HG03103 (cell line): ENCODE measurements around the gene CXCL14.

Experiments
- ATAC-seq: cut with Tn5 transposase; IDR thresholded peaks from one replicate; pipeline ENCODE4 v1.9.1; 2021; ENCODE audit warnings: low read depth; ENCODE audit not compliant: unreplicated experiment

CXCL14 gene

GRCh38 chr5:135578685-135579341 is at the start of gene CXCL14:
TSS of gene CXCL14 (minus strand) at chr5:135578991. CDS start at chr5:135578778, 213 bp downstream.
- ATAC-seq = no peak

- ATAC-seq = no peak
Measured at GRCh38 chr5:135626636-135627035, 47.8 kb upstream of the CXCL14 start.

DNA sequence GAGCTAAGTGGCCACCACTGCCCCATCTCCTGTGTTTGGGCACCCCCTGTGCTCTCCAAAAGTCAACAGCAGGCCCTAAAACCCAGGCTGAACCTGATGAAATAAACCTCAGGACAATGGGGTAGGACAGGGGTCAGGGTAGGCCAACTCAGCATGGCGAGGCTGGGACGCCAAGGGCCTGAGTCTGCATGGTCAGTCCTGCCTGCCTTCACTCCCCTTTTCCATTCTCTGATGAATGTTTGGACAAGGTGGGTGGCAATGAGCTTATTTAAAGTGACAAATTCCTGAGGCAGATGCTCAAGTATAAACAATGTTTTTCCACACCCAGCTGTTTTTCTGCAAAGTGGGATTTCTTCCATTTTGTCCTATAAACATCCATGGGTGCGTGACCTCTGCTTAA is 47.2 kb upstream of the CXCL14 start:
- no peak for ATAC-seq

- no peak for ATAC-seq
Measured at GRCh38 chr5:135625486-135625885, 46.7 kb upstream of the CXCL14 start.

DNA sequence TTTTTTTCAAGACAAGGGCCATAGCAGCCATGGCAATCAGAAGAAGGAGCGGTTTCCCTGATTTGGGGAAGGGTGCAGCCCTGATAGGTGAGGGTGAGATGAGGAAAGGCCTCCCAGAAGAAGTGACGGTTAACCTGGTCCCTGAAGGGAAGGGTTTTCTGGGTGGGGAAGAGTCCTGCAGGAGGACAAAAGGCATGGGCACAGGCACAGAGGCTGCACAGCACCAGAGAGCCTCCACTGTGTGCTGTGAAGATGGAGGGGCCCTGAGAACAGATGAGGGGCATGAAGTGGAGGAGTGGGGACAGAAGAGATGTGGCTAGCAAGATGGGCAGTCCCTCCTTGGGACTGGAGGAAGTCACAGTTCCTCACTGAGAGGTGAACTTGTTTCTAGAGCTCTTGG is 46.3 kb upstream of the CXCL14 start:
- no peak for ATAC-seq

- ATAC-seq = no peak
Measured at GRCh38 chr5:135623186-135623715, 44.5 kb upstream of the CXCL14 start.

- no peak for ATAC-seq
Measured at GRCh38 chr5:135615581-135616260, 36.9 kb upstream of the CXCL14 start.

DNA sequence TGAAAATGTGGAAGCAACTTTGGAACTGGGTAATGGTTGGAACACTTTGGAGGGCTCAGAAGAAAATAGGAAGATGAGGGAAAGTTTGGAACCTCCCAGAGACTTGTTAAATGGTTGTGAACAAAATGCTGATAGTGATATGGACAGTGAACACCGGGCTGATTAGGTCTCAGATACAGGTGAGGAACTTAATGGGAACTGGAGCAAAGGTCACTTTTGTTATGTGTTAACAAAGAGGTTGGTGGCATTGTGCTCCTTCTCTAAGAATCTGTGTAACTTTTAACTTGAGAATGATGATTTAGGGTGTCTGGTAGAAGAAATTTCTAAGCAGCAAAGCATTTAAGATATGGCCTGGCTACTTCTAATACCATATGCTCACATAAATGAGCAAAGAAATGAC is 36.4 kb upstream of the CXCL14 start:
- no peak for ATAC-seq

DNA sequence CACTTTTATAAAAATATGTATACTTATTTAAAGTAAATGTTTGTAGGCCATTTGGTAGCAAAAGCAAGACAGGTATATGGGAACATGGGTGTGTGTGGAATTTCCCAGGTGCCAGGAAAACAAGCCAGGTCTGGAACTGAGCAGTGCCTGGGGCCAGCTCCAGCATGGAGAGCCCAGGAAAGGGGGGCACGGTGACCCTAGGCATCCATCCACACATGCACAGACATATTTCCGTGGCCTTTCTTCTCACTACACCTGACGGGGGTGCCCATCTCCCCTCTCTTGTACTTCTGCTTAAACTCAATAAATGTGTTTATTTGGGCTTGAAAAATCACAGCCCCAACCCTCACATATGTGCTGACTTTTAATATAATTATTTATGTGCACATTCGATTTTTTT is 31.2 kb upstream of the CXCL14 start:
- ATAC-seq = no peak

GRCh38 chr5:135608761-135609443 is 30.1 kb upstream of the CXCL14 start:
- no peak for ATAC-seq

- ATAC-seq = no peak
Measured at GRCh38 chr5:135608361-135608760, 29.6 kb upstream of the CXCL14 start.

GRCh38 chr5:135606431-135606830 is 27.6 kb upstream of the CXCL14 start:
- no peak for ATAC-seq

- no peak for ATAC-seq
Measured at GRCh38 chr5:135605221-135605620, 26.4 kb upstream of the CXCL14 start.

- ATAC-seq = no peak
Measured at GRCh38 chr5:135604056-135604455, 25.3 kb upstream of the CXCL14 start.

DNA sequence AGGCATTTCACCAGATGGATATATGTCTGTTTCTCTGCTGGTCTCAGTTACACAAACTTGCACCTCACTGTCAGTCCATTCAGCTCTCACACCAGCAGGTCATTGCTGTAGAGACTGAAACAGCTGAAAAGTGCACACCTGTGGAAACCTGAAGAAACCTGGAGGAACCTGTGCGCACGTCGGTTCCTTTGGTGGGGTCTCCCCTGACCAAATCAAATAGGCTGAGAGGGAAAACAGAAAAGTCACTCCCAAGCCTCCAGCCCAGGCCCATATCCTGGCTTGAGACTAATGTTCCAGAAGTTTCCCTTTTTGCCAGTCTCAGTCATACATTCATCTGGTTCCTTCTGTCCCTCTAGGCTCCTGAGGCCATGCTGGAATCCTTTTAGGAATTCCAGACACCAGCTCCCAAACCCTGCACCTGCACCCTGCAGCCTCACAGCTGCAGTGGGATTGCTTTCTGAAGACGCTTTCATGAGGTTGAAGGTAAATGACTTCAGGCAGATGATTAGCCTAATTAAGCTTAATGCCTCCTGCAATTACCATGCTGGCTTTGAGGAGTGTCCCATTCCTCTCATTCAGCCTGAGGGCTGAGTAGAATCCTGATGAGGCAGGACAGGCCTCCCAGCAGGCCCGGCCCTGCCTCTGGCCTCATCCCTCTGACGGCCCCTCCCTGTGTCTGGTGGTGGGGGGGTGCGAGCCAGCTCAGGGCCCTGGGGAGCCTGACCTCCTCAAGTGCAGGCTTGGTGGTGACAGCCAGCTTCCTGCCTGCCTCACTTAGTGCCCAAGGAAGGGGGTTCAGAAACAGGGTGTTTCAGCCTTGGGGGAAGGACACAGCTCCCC is 24.3 kb upstream of the CXCL14 start:
- ATAC-seq = no peak

- no peak for ATAC-seq
Measured at GRCh38 chr5:135601466-135601865, 22.7 kb upstream of the CXCL14 start.

DNA sequence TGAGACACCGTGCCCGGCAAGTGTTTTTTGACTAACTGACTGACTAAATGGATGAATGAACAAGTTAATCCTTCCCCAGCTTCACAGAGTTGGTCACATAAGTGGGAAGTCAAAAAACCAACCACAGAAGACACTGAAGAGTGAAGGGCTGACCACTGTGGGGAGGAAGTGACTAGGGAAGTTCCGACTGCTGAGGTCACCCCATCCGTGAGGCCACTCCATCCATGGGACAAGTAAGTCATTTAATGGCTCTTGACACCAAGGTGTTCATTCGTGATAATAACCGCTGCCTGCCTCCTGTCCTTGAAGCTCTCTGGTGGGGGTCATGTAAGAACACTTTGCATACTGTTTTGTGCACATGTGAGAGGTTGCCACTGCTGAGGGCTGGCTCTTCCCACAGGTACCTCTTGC is 22.2 kb upstream of the CXCL14 start:
- ATAC-seq = no peak

DNA sequence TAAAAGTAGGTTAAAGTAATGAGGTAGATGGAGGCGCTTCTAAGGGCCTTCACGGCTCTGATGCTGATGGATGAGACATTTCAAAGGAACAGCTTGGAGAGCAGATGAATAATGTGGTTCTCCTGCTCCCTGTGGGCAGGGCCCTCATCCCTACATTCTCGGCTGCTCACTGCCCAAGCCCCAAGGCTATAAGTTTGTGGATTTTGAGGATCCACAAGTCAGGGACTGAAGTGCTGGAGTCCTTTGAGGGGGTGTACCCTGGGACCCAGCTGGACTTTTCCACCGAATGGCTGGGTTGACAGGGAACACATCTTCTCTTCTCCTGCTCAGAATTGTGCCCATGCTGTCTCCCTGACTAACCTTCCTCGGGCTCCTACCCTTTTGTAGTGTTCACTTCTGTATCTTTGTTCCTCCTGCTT is 21.4 kb upstream of the CXCL14 start:
- no peak for ATAC-seq

DNA sequence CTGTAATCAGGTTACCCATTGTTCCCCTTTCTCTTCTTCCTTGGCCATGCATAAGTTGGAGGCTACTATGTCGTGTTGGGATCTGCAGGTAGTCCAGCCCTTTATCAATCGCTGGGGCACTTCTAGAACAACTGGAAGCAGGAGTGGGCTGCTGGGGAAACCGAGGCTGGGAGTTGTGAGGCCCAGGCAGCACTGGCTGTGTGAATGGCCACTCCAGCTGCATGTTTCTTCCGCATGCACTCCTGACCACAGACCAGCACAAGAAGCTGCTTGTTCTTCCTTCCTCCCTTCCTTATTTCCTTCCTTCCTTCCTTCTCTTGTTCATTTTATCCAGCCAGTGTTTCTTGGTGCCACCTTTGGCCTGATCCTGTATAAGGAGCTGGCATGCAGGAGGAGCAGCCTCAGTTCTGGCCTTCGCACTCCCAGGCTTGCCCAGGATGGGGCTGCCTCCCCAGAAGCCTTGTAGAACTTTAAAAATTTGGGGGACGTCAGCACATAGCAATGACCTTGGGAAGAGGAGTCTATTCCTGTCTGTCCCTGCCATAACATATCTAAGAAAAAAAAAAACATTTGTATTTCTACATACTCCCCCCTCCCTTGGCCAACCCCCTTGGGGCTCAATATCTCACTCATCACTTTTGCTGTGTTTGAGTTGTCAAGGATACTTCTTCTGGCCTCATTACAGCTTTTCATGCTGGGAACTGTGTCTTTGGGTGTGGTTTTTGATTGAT is 20.8 kb upstream of the CXCL14 start:
- no peak for ATAC-seq
